ENCODE results near the gene STRN4.
A peak's percentile ranks its signal among the peaks of the same experiment; 100 is the strongest.

GRCh38 chr19:46788262-46788967, 42.2 kb upstream of the STRN4 start, which contains the start of gene SLC1A5:
- TF ChIP-seq, protein P1, sequence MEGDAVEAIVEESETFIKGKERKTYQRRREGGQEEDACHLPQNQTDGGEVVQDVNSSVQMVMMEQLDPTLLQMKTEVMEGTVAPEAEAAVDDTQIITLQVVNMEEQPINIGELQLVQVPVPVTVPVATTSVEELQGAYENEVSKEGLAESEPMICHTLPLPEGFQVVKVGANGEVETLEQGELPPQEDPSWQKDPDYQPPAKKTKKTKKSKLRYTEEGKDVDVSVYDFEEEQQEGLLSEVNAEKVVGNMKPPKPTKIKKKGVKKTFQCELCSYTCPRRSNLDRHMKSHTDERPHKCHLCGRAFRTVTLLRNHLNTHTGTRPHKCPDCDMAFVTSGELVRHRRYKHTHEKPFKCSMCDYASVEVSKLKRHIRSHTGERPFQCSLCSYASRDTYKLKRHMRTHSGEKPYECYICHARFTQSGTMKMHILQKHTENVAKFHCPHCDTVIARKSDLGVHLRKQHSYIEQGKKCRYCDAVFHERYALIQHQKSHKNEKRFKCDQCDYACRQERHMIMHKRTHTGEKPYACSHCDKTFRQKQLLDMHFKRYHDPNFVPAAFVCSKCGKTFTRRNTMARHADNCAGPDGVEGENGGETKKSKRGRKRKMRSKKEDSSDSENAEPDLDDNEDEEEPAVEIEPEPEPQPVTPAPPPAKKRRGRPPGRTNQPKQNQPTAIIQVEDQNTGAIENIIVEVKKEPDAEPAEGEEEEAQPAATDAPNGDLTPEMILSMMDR (IDR thresholded peaks at IDR 0.05) = no peak
- TF ChIP-seq POLR2A (IDR thresholded peaks at IDR 0.05) (peak; percentile 99), POLR2AphosphoS5 (IDR thresholded peaks at IDR 0.05) (peak; percentile 98 to 100 (median 99))
